Chondrocyte (in vitro differentiated cells): ENCODE data around the gene RAD54L. TPM values are rescaled to one million over a fixed set of nuclear protein-coding genes. Genes with fewer than 3 reads are reported as not detected.

Experiments
- DNase-seq: peaks from one replicate; pipeline ENCODE4 v3.0.0; 2021; ENCODE audit warnings: mixed read lengths, low spot score
- H3K27ac Mint-ChIP-seq: one replicate; pipeline ENCODE4 v1.8.0; 2021; ENCODE audit warnings: mild to moderate bottlenecking, moderate library complexity, mixed read lengths; ENCODE audit not compliant: unreplicated experiment
- H3K27me3 Mint-ChIP-seq: 2 replicates; pipeline ENCODE4 v1.8.0; 2021; ENCODE audit warnings: low read depth, mixed read lengths
- H3K36me3 Mint-ChIP-seq: 2 replicates; pipeline ENCODE4 v1.8.0; 2021; ENCODE audit warnings: low read depth, mixed read lengths
- H3K4me1 Mint-ChIP-seq: 2 replicates; pipeline ENCODE4 v1.8.0; 2021; ENCODE audit warnings: low read depth, mild to moderate bottlenecking, mixed read lengths
- H3K4me3 Mint-ChIP-seq: one replicate; pipeline ENCODE4 v1.8.0; 2021; ENCODE audit warnings: mild to moderate bottlenecking, moderate library complexity, mixed read lengths; ENCODE audit not compliant: unreplicated experiment
- H3K9me3 Mint-ChIP-seq: 2 replicates; pipeline ENCODE4 v1.8.0; 2021; ENCODE audit warnings: low read depth, mixed read lengths
- long read RNA-seq: library from polyadenylated mRNA; stranded (forward); transcript quantifications from one replicate; pipeline ENCODE4 v2.0.0, GENCODE V29; 2021
- total RNA-seq: library from RNA; stranded (reverse); gene quantifications from 3 replicates; pipeline ENCODE4 v1.2.1, GENCODE V29; 2021
- TF ChIP-seq, protein P1 (sequence below): fragments of 200-600 bp; sonication (generic); IDR thresholded peaks from 2 replicates; pipeline ENCODE4 v1.5.0; 2021; ENCODE audit warnings: antibody characterized with exemption, mild to moderate bottlenecking, moderate library complexity

The RAD54L gene
- 2.6 to 9.9 TPM (median 2.7 TPM) in 3 replicates for total RNA-seq
- long read RNA-seq, partial matches to known transcripts = 0 of 6 reads
- long read RNA-seq, other reads (novel, unspliced or antisense) = 3 of 6 reads

DNA sequence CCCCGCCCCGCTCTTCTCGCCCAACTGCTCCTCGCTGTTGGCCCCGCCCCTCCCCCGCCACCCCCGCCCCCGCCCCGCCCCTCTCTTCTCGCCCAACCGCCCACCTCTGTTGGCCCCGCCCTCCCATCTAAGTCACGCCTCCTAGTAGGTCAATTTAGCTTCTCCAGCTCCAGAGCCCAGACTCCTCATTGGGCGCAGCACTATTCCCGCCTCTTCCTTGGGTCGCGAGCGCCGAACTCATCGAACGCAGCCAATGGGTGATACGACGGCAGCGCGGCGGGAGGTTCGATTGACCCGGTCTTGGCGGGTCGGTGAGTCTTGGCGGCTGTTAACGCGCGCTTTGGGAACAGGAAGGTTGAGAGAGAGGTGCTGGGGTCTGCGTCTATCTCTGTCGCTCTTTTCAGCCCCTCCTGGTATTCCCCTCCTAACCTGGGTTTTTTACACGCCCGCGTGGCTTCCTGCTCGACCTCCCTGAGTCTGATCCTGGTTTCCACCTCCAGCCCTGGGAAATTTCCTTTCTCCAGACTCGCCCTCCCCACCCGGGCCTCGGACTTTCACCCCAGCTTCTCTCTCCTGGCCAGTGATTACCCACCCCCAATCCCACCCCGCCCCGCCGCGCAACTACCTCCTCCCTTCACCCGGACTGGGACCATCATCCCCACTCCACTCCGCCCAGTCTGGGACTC, at the start of gene RAD54L:
Gene RAD54L, plus strand, starts transcription at position 328 of the 686 bp plus-strand sequence. CDS start 643 bp downstream, outside the sequence.
- H3K9me3 Mint-ChIP-seq = no peaks in the 10 kb centered on the region
- peaks cover 20% of the 10 kb centered on the region for H3K4me1 Mint-ChIP-seq
- H3K27me3 Mint-ChIP-seq = no peaks in the 10 kb centered on the region
- peak within 1 kb of the TSS; percentile 98 for H3K27ac Mint-ChIP-seq
- no peaks in the 10 kb centered on the region for H3K36me3 Mint-ChIP-seq
- peak within 1 kb of the TSS; percentile 99 for H3K4me3 Mint-ChIP-seq
- DNase-seq = peak; percentile 99
- TF ChIP-seq, protein P1, sequence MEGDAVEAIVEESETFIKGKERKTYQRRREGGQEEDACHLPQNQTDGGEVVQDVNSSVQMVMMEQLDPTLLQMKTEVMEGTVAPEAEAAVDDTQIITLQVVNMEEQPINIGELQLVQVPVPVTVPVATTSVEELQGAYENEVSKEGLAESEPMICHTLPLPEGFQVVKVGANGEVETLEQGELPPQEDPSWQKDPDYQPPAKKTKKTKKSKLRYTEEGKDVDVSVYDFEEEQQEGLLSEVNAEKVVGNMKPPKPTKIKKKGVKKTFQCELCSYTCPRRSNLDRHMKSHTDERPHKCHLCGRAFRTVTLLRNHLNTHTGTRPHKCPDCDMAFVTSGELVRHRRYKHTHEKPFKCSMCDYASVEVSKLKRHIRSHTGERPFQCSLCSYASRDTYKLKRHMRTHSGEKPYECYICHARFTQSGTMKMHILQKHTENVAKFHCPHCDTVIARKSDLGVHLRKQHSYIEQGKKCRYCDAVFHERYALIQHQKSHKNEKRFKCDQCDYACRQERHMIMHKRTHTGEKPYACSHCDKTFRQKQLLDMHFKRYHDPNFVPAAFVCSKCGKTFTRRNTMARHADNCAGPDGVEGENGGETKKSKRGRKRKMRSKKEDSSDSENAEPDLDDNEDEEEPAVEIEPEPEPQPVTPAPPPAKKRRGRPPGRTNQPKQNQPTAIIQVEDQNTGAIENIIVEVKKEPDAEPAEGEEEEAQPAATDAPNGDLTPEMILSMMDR = no peak

DNA sequence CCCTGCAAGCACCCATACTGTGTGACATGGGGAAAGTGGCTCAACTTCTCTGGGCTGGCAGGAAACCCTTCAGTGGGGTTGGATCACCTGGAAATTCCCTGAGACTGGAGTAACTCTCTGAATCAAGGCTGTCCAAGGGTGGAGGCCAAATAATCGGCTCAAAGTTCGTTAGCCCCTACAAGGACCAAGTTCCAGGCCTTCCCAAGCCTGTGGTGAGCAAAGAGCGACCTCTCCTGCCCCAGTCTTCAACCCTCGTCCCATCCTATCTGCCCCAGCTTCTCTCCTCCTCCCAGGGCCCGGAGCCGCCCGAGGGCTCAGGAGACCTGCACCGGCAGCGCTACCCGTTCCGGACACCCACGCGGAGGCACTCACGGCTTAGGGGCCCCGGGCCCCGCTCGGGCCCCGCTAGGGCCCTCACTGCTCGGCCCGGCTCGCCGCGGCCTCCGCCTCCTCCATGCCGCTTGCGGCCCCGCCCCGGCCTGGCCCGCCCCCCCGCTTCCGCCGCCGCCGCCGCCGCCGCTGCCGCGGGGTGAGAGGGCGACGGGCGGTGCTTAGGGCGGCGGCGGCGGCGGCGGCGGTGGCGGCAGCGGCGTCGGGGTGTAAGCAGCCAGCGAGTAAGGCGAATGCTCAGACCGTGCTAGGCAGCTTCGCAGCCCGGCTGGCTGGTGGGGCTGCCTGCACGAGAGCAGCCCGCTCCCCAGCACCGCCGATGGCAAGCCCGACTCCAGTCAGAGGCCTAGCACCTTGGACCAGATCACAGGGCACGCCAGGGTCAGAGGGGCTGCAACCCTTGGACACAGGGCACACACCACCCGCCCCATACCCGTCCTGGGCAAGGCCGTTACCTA, 49.4 kb upstream of the RAD54L start, which contains the start of gene POMGNT1:
Gene POMGNT1, minus strand, starts transcription at position 471 of the 848 bp plus-strand sequence. CDS start 613 bp downstream, outside the sequence.
- H3K27ac Mint-ChIP-seq = peak within 1 kb of the TSS; percentile 27
- DNase-seq = no peak
- H3K27me3 Mint-ChIP-seq = no peaks in the 10 kb centered on the region
- no peaks in the 10 kb centered on the region for H3K9me3 Mint-ChIP-seq
- H3K4me3 Mint-ChIP-seq = peak within 1 kb of the TSS; percentile 77
- H3K36me3 Mint-ChIP-seq = peaks cover 9% of the 10 kb centered on the region
- TF ChIP-seq, protein P1 = peak; percentile 63
- H3K4me1 Mint-ChIP-seq = peaks cover 48% of the 10 kb centered on the region

DNA sequence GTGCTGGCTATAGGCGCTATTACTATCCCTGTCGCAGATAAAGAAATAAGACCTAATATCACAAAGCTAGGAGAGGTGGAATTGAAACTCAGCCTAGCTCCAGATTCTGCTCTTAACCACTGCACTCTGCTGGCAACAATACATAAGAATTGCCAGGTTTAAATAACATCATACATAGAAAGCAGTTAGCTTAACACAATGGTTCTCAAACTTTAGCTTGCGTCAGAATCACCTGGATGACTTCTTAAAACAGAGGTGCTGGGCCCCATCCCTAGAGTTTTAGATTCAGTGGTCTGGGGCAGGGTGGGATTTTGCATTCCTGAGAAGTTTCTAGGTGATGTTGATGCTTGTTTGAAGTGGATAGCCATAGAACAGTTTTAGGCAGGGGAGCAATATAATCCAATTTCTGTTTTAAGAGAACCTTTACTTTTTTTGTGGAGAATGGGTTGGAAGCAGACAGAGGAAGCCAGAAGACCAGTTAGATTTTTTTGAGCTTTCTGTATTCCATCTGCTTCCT, 48.3 kb upstream of the RAD54L start:
- TF ChIP-seq, protein P1 = no peak
- peaks cover 55% of the 10 kb centered on the region for H3K4me1 Mint-ChIP-seq
- no peak for DNase-seq
- H3K4me3 Mint-ChIP-seq = peak overlapping the region; percentile 77
- no peaks in the 10 kb centered on the region for H3K9me3 Mint-ChIP-seq
- H3K27me3 Mint-ChIP-seq = no peaks in the 10 kb centered on the region
- peaks cover 8% of the 10 kb centered on the region for H3K36me3 Mint-ChIP-seq
- H3K27ac Mint-ChIP-seq = no peak overlapping the region

DNA sequence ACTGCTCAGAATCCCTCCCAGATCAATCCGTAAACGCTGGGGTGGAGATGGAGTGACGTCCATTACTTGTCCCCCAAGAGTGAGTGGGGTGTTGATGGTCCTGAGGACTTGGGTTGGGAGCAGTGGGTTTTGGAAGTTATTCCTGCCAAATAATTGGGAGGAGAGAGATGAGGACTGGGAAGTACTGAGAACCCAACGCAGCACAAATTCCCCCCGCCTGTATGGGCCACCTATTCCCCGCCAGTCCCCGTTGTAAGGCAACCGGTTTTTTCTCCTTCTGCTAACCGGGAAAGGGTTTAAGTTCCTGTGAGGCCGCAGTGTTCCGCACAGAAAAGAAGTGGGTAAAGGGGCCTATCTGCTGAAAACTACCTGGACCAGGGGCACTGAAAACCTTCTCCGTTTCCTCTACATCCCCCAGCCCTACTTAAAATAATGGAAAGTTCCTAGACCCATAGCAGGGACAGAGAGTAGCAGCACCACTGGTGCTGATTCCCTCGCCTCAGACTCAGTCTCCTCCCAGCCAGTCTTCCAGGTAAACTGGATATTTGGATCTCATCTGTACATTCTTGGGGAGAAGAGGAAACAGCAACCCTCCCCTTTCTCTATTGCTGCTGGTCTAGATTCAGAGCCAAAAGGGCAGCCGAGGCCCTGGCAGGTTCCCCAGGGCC, 43.7 kb upstream of the RAD54L start:
- Mint-ChIP-seq H3K36me3 (no peaks in the 10 kb centered on the region), H3K27ac (peak overlapping the region; percentile 72), H3K27me3 (no peaks in the 10 kb centered on the region), H3K9me3 (no peaks in the 10 kb centered on the region), H3K4me1 (peaks cover 46% of the 10 kb centered on the region), H3K4me3 (peak overlapping the region; percentile 96)
- DNase-seq = no peak
- TF ChIP-seq, protein P1 = no peak
